Liver (tissue), 9 donors: ENCODE results near the gene MGST3. TPM values are rescaled to one million over a fixed set of nuclear protein-coding genes. Genes with fewer than 3 reads are reported as not detected.
A peak's percentile ranks its signal among the peaks of the same experiment; 100 is the strongest.

Experiments
- DNase-seq: peaks from one replicate; pipeline ENCODE4 v3.0.0-alpha.2; 2017; ENCODE audit warnings: low spot score
- H3K27ac ChIP-seq, 2 donors: one replicate each; pipeline ENCODE4 v1.7.0; 2013; ENCODE audit warnings: inconsistent platforms in 2 of 2, low read length in 2 of 2, control low read depth in 1 of 2, low read depth in 1 of 2, mild to moderate bottlenecking in 1 of 2
- H3K27me3 ChIP-seq, 4 donors: one replicate each; pipeline versions ENCODE4 v1.6.1 to v1.7.0; 2013; ENCODE audit warnings: low read length in 3 of 4, inconsistent platforms in 1 of 4, mild to moderate bottlenecking in 1 of 4, moderate library complexity in 1 of 4; ENCODE audit not compliant: control insufficient read depth in 4 of 4, insufficient read depth in 4 of 4
- H3K36me3 ChIP-seq, 4 donors: one replicate each; pipeline versions ENCODE4 v1.6.1 to v1.7.0; 2013; ENCODE audit warnings: low read length in 3 of 4, mild to moderate bottlenecking in 3 of 4, low read depth in 1 of 4, moderate library complexity in 1 of 4; ENCODE audit not compliant: control insufficient read depth in 4 of 4, insufficient read depth in 3 of 4
- H3K4me1 ChIP-seq, 4 donors: one replicate each; pipeline versions ENCODE4 v1.6.1 to v1.7.0; 2013; ENCODE audit warnings: low read length in 3 of 4, mild to moderate bottlenecking in 3 of 4, moderate library complexity in 1 of 4; ENCODE audit not compliant: control insufficient read depth in 4 of 4, insufficient read depth in 4 of 4
- H3K4me3 ChIP-seq, 3 donors: one replicate each; pipeline versions ENCODE4 v1.6.1 to v1.7.0; 2013; ENCODE audit warnings: low read length in 3 of 3, control low read depth in 1 of 3, low read depth in 1 of 3, mild to moderate bottlenecking in 1 of 3
- H3K9ac ChIP-seq, 2 donors: one replicate each; pipeline ENCODE4 v1.7.0; 2013; ENCODE audit warnings: low read length in 2 of 2, mild to moderate bottlenecking in 2 of 2, moderate library complexity in 2 of 2, control low read depth in 1 of 2, low read depth in 1 of 2
- H3K9me3 ChIP-seq, 4 donors: one replicate each; pipeline versions ENCODE4 v1.6.1 to v1.7.0; 2013; ENCODE audit warnings: low read length in 3 of 4; ENCODE audit not compliant: control insufficient read depth in 4 of 4
- EGR1 ChIP-seq, 2 donors: IDR thresholded peaks; 2 replicates each; pipeline ENCODE4 v1.6.1; 2016 to 2018; ENCODE audit warnings: antibody characterized with exemption in 2 of 2, low read depth in 2 of 2
- FOXA2 ChIP-seq: IDR thresholded peaks from 2 replicates; pipeline ENCODE4 v1.6.1; 2016; ENCODE audit warnings: antibody characterized with exemption
- GABPA ChIP-seq, 2 donors: IDR thresholded peaks in 1 of 2; conservative IDR thresholded peaks in 1 of 2; 2 replicates each; pipeline ENCODE4 v1.6.1; 2016; ENCODE audit warnings: antibody characterized with exemption in 2 of 2, mild to moderate bottlenecking in 1 of 2, moderate library complexity in 1 of 2
- HNF4A ChIP-seq, 2 donors: conservative IDR thresholded peaks; 2 replicates each; pipeline ENCODE4 v1.6.1; 2016; ENCODE audit warnings: antibody characterized with exemption in 2 of 2, mild to moderate bottlenecking in 2 of 2
- HNF4G ChIP-seq: IDR thresholded peaks from 2 replicates; pipeline ENCODE4 v1.6.1; 2016; ENCODE audit warnings: antibody characterized with exemption
- JUND ChIP-seq, 2 donors: IDR thresholded peaks; 2 replicates each; pipeline ENCODE4 v1.6.1; 2016; ENCODE audit warnings: antibody characterized with exemption in 2 of 2
- NR2F2 ChIP-seq: IDR thresholded peaks from 2 replicates; pipeline ENCODE4 v1.6.1; 2016; ENCODE audit warnings: antibody characterized with exemption
- RAD21 ChIP-seq, 2 donors: IDR thresholded peaks; 2 replicates each; pipeline ENCODE4 v1.6.1; 2016; ENCODE audit warnings: antibody characterized with exemption in 2 of 2, mild to moderate bottlenecking in 2 of 2
- RXRA ChIP-seq, 2 donors: IDR thresholded peaks; 2 replicates each; pipeline ENCODE4 v1.6.1; 2017 to 2018; ENCODE audit warnings: antibody characterized with exemption in 2 of 2, mild to moderate bottlenecking in 1 of 2
- SP1 ChIP-seq: IDR thresholded peaks from 2 replicates; pipeline ENCODE4 v1.6.1; 2018; ENCODE audit warnings: antibody characterized with exemption, mild to moderate bottlenecking
- YY1 ChIP-seq: IDR thresholded peaks from 2 replicates; pipeline ENCODE4 v1.6.1; 2016; ENCODE audit warnings: antibody characterized with exemption, mild to moderate bottlenecking
- WGBS: extraction: QIAGEN DNeasy Blood & Tissue Kit; methylation state at CpG from one replicate; pipeline ENCODE4 v1.1.7; 2013; 5-methylcytosine and 5-hydroxymethylcytosine counted together
- polyA plus RNA-seq, 2 donors: library from polyadenylated mRNA; stranded (reverse) in 1 of 2; unstranded in 1 of 2; fragments of 200-250 nt in 1 of 2; fragments of >200 nt in 1 of 2; fragmentation: Nextera tagmentation in 1 of 2; extraction: Ambion mirVana in 1 of 2; gene quantifications; one replicate each; pipeline versions ENCODE4 v1.2.1 to v1.2.3, GENCODE V29; 2013 to 2015
- total RNA-seq, 2 donors: library from RNA; depleted of rRNA; stranded (reverse); fragments of >200 nt; gene quantifications; one replicate each; pipeline ENCODE4 v1.2.3, GENCODE V29; 2014
- TF ChIP-seq, protein P1 (sequence below): fragments of 150-350 bp; IDR thresholded peaks from 2 replicates; pipeline ENCODE4 v1.5.1; 2017; ENCODE audit warnings: improper control_type of control experiment, low read depth, low read length; ENCODE audit not compliant: missing input control
- TF ChIP-seq, protein P2 (sequence below): IDR thresholded peaks from 2 replicates; pipeline ENCODE4 v1.6.1; 2016; ENCODE audit warnings: antibody characterized with exemption
- TF ChIP-seq, protein P3 (sequence below): IDR thresholded peaks from 2 replicates; pipeline ENCODE4 v1.6.1; 2016; ENCODE audit warnings: antibody characterized with exemption
- TF ChIP-seq, protein P4 (sequence below): IDR thresholded peaks from 2 replicates; pipeline ENCODE4 v1.6.1; 2016; ENCODE audit warnings: antibody characterized with exemption, mild to moderate bottlenecking
- donor health status: healthy.
- donor health status: healthy.
- donor health status: healthy.
- donor health status: healthy.
- donor health status: healthy.

Gene MGST3
- total and polyA plus RNA-seq, 4 donors = 68.7 to 307 (median 181) TPM

DNA sequence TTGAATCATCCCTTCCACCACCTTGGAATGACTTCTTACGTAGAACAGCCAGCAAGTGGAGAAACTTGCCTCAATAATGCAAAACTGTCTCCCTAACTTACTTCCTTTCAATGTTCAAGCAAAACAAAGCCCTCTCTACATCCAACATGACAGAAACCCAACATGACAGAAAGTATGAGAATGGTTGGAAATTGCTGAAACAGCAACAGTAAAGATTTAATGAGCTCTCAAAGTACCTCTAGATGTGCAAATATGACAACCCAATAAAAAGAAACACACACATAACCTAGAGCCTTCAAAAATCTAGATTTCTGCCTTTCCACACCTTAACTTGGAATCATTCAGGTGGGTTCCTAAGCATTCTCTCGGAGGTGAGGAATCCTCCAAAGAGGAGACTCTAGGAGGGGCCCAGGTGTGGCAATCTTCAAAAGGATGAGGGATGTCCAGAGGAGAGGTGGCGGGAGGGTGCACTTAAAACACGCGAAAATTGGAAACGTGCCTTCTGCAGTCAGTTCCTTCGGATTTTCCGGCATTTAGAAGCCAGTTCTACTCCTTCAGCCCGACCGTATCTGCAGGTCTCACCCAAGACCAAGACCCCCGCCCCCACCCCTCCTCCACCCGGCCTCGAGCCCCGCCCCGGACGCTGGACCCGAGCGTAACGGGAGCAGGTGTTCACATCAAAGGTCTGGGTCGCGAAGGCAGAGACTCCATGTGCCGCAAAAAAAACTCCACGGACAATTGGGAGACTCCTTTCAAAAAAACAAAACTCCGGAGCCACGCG, 996 bp upstream of the MGST3 start:
- WGBS = 6% methylated on average over 26 of the region's 26 CpGs
- peak overlapping the region; percentile 71 to 91 (median 87) for H3K4me3 ChIP-seq
- H3K27me3 ChIP-seq = no peaks in the 10 kb centered on the region
- H3K36me3 ChIP-seq = no peaks in the 10 kb centered on the region
- H3K27ac ChIP-seq = peak overlapping the region; percentile 88 to 89
- no peaks in the 10 kb centered on the region for H3K9me3 ChIP-seq
- H3K4me1 ChIP-seq = peaks cover 2 to 23% (median 17%) of the 10 kb centered on the region in 4 donors
- peak overlapping the region in 1 of 2 donors; percentile 21 for H3K9ac ChIP-seq
- TF ChIP-seq, protein P1, sequence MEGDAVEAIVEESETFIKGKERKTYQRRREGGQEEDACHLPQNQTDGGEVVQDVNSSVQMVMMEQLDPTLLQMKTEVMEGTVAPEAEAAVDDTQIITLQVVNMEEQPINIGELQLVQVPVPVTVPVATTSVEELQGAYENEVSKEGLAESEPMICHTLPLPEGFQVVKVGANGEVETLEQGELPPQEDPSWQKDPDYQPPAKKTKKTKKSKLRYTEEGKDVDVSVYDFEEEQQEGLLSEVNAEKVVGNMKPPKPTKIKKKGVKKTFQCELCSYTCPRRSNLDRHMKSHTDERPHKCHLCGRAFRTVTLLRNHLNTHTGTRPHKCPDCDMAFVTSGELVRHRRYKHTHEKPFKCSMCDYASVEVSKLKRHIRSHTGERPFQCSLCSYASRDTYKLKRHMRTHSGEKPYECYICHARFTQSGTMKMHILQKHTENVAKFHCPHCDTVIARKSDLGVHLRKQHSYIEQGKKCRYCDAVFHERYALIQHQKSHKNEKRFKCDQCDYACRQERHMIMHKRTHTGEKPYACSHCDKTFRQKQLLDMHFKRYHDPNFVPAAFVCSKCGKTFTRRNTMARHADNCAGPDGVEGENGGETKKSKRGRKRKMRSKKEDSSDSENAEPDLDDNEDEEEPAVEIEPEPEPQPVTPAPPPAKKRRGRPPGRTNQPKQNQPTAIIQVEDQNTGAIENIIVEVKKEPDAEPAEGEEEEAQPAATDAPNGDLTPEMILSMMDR = no peak
- TF ChIP-seq HNF4A (conservative IDR thresholded peaks at IDR 0.05) = peak in 1 of 2 donors; percentile 41
- no peak for DNase-seq

DNA sequence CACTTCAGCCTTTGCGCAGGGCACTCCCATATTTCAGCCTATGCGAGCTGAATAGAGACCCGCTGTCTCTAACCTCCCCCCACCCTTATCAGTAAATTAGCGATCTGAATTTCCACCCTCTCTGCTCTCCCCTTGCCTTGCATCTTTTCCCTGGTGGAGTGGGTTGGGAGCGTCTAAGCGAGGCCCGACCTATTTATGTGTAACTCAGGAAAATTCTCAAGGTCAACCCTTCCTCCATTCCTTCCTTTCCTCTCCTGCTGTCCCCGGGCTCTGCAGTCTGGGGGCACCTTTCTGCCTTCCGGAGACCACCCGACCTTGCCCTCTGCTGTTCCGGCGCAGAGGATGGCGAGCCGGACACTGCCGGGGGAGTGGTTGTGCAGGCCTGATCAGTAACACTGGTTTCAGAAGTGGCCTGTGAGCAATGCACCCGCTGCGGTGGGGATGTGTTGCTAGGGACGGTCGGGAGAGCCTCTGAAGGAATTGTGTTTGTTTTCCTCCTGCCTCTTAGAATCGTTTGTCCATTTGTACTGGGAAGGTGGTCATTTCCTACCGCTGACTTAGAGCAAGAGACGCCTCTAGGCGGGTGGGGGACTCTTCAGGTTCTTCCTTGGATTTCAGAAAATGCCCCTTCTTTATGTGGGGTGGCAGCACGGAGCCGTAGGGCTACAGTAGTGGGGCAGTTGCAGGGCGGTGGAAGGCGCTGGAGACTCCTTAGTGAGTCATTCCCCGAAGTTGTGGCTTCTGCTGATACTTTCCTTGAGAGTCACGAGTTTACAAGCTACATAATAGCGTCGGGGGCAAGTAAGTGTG, 513 bp downstream of the MGST3 start:
- no peaks in the 10 kb centered on the region for H3K27me3 ChIP-seq
- peaks cover 9 to 31% (median 25%) of the 10 kb centered on the region in 4 donors for H3K4me1 ChIP-seq
- peak overlapping the region; percentile 63 to 77 for H3K9ac ChIP-seq
- TF ChIP-seq FOXA2 (no peak), SP1 (no peak), RXRA (IDR thresholded peaks at IDR 0.05) (no peak), EGR1 (IDR thresholded peaks at IDR 0.05; ENCODE audit: low read depth in 2 of 2) (no peak), JUND (IDR thresholded peaks at IDR 0.05) (peak in 1 of 2 donors; percentile 7), GABPA (IDR thresholded peaks at IDR 0.05 in 1 of 2, conservative IDR thresholded peaks at IDR 0.05 in 1 of 2) (no peak)
- TF ChIP-seq, protein P2, sequence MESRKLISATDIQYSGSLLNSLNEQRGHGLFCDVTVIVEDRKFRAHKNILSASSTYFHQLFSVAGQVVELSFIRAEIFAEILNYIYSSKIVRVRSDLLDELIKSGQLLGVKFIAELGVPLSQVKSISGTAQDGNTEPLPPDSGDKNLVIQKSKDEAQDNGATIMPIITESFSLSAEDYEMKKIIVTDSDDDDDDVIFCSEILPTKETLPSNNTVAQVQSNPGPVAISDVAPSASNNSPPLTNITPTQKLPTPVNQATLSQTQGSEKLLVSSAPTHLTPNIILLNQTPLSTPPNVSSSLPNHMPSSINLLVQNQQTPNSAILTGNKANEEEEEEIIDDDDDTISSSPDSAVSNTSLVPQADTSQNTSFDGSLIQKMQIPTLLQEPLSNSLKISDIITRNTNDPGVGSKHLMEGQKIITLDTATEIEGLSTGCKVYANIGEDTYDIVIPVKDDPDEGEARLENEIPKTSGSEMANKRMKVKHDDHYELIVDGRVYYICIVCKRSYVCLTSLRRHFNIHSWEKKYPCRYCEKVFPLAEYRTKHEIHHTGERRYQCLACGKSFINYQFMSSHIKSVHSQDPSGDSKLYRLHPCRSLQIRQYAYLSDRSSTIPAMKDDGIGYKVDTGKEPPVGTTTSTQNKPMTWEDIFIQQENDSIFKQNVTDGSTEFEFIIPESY = no peak
- WGBS = 2% methylated on average over 31 of the region's 31 CpGs
- H3K9me3 ChIP-seq = no peaks in the 10 kb centered on the region
- no peaks in the 10 kb centered on the region for H3K36me3 ChIP-seq
- H3K4me3 ChIP-seq = peak overlapping the region; percentile 71 to 91 (median 87)
- peak overlapping the region; percentile 88 to 89 for H3K27ac ChIP-seq
- DNase-seq = peak; percentile 60

DNA sequence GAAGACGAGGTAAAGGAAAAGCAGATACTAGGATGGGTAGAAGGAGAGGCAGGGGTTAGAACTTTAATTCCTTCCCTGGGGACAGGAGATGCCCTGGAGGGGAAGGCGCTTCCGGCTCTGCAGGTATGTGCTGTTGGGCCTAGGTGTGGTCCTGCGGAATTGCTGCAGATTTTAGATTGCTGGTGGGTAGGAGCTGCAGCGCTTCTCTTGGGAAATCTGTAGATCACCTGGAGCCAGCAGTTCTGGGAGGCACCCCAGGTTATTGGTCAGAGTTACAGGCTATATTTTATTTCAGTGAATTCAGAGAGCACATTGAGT, 1.1 kb downstream of the MGST3 start:
- H3K4me3 ChIP-seq = peak overlapping the region; percentile 71 to 91 (median 87)
- no peaks in the 10 kb centered on the region for H3K36me3 ChIP-seq
- peak overlapping the region in 1 of 2 donors; percentile 77 for H3K9ac ChIP-seq
- no peaks in the 10 kb centered on the region for H3K9me3 ChIP-seq
- no peak for DNase-seq
- peak overlapping the region; percentile 88 to 89 for H3K27ac ChIP-seq
- H3K27me3 ChIP-seq = no peaks in the 10 kb centered on the region
- H3K4me1 ChIP-seq = peaks cover 9 to 37% (median 31%) of the 10 kb centered on the region in 4 donors
- WGBS = 39% methylated on average over 5 of the region's 5 CpGs
- TF ChIP-seq JUND (IDR thresholded peaks at IDR 0.05) (no peak), NR2F2 (no peak), HNF4G (no peak), GABPA (IDR thresholded peaks at IDR 0.05 in 1 of 2, conservative IDR thresholded peaks at IDR 0.05 in 1 of 2) (no peak), RAD21 (IDR thresholded peaks at IDR 0.05) (no peak), YY1 (no peak), EGR1 (IDR thresholded peaks at IDR 0.05; ENCODE audit: low read depth in 2 of 2) (no peak), RXRA (IDR thresholded peaks at IDR 0.05) (no peak)
- TF ChIP-seq, protein P3, sequence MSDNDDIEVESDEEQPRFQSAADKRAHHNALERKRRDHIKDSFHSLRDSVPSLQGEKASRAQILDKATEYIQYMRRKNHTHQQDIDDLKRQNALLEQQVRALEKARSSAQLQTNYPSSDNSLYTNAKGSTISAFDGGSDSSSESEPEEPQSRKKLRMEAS = no peak
- TF ChIP-seq, protein P1 = no peak
- TF ChIP-seq, protein P4, sequence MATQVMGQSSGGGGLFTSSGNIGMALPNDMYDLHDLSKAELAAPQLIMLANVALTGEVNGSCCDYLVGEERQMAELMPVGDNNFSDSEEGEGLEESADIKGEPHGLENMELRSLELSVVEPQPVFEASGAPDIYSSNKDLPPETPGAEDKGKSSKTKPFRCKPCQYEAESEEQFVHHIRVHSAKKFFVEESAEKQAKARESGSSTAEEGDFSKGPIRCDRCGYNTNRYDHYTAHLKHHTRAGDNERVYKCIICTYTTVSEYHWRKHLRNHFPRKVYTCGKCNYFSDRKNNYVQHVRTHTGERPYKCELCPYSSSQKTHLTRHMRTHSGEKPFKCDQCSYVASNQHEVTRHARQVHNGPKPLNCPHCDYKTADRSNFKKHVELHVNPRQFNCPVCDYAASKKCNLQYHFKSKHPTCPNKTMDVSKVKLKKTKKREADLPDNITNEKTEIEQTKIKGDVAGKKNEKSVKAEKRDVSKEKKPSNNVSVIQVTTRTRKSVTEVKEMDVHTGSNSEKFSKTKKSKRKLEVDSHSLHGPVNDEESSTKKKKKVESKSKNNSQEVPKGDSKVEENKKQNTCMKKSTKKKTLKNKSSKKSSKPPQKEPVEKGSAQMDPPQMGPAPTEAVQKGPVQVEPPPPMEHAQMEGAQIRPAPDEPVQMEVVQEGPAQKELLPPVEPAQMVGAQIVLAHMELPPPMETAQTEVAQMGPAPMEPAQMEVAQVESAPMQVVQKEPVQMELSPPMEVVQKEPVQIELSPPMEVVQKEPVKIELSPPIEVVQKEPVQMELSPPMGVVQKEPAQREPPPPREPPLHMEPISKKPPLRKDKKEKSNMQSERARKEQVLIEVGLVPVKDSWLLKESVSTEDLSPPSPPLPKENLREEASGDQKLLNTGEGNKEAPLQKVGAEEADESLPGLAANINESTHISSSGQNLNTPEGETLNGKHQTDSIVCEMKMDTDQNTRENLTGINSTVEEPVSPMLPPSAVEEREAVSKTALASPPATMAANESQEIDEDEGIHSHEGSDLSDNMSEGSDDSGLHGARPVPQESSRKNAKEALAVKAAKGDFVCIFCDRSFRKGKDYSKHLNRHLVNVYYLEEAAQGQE = no peak
